ENCODE measurements around the gene GBE1. TPM values are rescaled to one million over a fixed set of nuclear protein-coding genes. Genes with fewer than 3 reads are reported as not detected.

GBE1 gene
- total and polyA plus RNA-seq, 10 of the 15 experiments (the other 5 are each of a cell fraction or from before 2014, with no cell fraction given) = 21.4 to 62.2 (median 41.5) TPM

- no peak overlapping the region for H3K4me3 ChIP-seq
- no peak for FAIRE-seq
- in situ Hi-C loops (cut with MboI) = no loop called here
- no peak for DNase-seq (ENCODE audit: low read depth, low spot score)
- intact Hi-C loops (cut with micrococcal nuclease; ENCODE audit: unreplicated experiment) = no loop called here
- ATAC-seq = peak; percentile 42; the same call in 2 of the 3 replicates
- 29% methylated on average over 3 of the region's 3 CpGs for WGBS (ENCODE audit: insufficient coverage, insufficient replicate concordance, low lambda C conversion rate, missing lambda C conversion rate)
- ChIA-PET CTCF (interaction anchor here (1.0 to 1.1 kb wide), 2 partner anchors 8 to 20 kb away, joined by 3 to 4 read pairs; no protein-coding TSS in a partner anchor), SMC1A (ENCODE audit: uncharacterized antibody, unreplicated experiment) (no interaction called here), RAD21 (ENCODE audit: unreplicated experiment) (no interaction called here), POLR2A (no interaction called here)
- no peak overlapping the region for H2AFZ ChIP-seq (ENCODE audit: control insufficient read depth, low read depth, low read length)
- H3K36me3 ChIP-seq (ENCODE audit: control insufficient read depth in 2 of 2, insufficient read depth in 2 of 2, low read length in 1 of 2) = no peaks in the 10 kb centered on the region
- H3K4me1 ChIP-seq (ENCODE audit: control insufficient read depth, insufficient read depth, low read length) = no peaks in the 10 kb centered on the region
- no peaks in the 10 kb centered on the region for H4K20me1 ChIP-seq (ENCODE audit: control insufficient read depth, insufficient read depth)
- H3K9ac ChIP-seq (ENCODE audit: control insufficient read depth, insufficient read depth, low read length) = no peak overlapping the region
- H3K9me3 ChIP-seq (replicated peaks; ENCODE audit: control insufficient read depth, insufficient read depth, low read length) = no peaks in the 10 kb centered on the region
- no TSS peak for BruUV-seq (replicated peaks)
- no peak overlapping the region for H3K27ac ChIP-seq (ENCODE audit: control insufficient read depth, insufficient read depth)
- no peak overlapping the region for H3K4me2 ChIP-seq (ENCODE audit: control insufficient read depth, insufficient read depth)
- no peaks in the 10 kb centered on the region for H3K79me2 ChIP-seq (ENCODE audit: control insufficient read depth, insufficient read depth, low read length)
- H3K27me3 ChIP-seq (replicated peaks in 1 of 2; ENCODE audit: control insufficient read depth in 2 of 2, insufficient read depth in 2 of 2, low read length in 1 of 2) = no peaks in the 10 kb centered on the region
- TF ChIP-seq USF2 (IDR thresholded peaks at IDR 0.05; ENCODE audit: borderline replicate concordance, low read depth, low read length) (no peak), NFXL1 (IDR thresholded peaks at IDR 0.05; ENCODE audit: borderline replicate concordance) (no peak), ATF2 (IDR thresholded peaks at IDR 0.05; ENCODE audit: low read length) (no peak), SPI1 (IDR thresholded peaks at IDR 0.05; ENCODE audit: borderline replicate concordance, insufficient read depth, low read depth, low read length) (no peak), RELB (IDR thresholded peaks at IDR 0.05; ENCODE audit: low read depth) (no peak), CEBPZ (IDR thresholded peaks at IDR 0.05; ENCODE audit: low read depth, low read length) (no peak), NR2C1 (IDR thresholded peaks at IDR 0.05) (no peak), CHD4 (IDR thresholded peaks at IDR 0.05) (no peak), WRNIP1 (IDR thresholded peaks at IDR 0.05; ENCODE audit: borderline replicate concordance, low read depth, low read length) (no peak), POLR2AphosphoS5 (IDR thresholded peaks at IDR 0.05; ENCODE audit: low read length) (no peak), ATF3 (IDR thresholded peaks at IDR 0.05; ENCODE audit: borderline replicate concordance, extremely low read depth, low read depth, low read length) (no peak), E2F4 (IDR thresholded peaks at IDR 0.05; ENCODE audit: low read depth, low read length) (no peak), ATF7 (IDR thresholded peaks at IDR 0.05; ENCODE audit: low read depth) (no peak)
These were observed 290.7 kb downstream of the GBE1 start for GRCh38 chr3:81470524-81471278.
